Posterior vena cava (tissue), 2 donors: ENCODE measurements around the gene PIERCE2. TPM values are rescaled to one million over a fixed set of nuclear protein-coding genes. Genes with fewer than 3 reads are reported as not detected.
"Not testable (repeated sequence)": the region's sequence is repeated elsewhere in the genome, so short reads cannot be mapped to it uniquely, and the experiment has no call there.

Experiments used
- DNase-seq: peaks from one replicate; pipeline ENCODE4 v3.0.0-alpha.2; 2020; ENCODE audit warnings: low spot score
- intact Hi-C, 2 donors: fragments of 100-400 bp; cut with DNase I; formaldehyde crosslinking; loops; one replicate each; pipeline versions ENCODE4 v1.14.1 to v1.14.2; 2022 to 2023
- long read RNA-seq, 2 donors: library from polyadenylated mRNA; unstranded; transcript quantifications; one replicate each; pipeline ENCODE4 v2.0.0, GENCODE V29; 2020 to 2021
- total RNA-seq, 2 donors: library from RNA; stranded (reverse); fragmentation: NEBNext Ultra II Directional; extraction: Animal tissue kit (Norgen Biotek cat#: 25700); gene quantifications; one replicate each; pipeline ENCODE4 v1.2.1, GENCODE V29; 2021
- donor health status: DM: yes; HTN: yes; CAD: no.
- donor health status: DM: yes; HTN: yes; CAD: no.

PIERCE2 gene
- 1 to 10 TPM; 1.4 to 1.8 TPM for total RNA-seq
- long read RNA-seq, donor 1, partial matches to known transcripts, result 0 of 1 reads
- long read RNA-seq, donor 1, other reads (novel, unspliced or antisense), result 0 of 1 reads
- long read RNA-seq, donor 2, result 0 reads

- intact Hi-C loops, result no loop called here
- DNase-seq, result peak; percentile 97
These were observed at the start of gene PIERCE2, which contains the start of gene CCPG1 for GRCh38 chr15:55408012-55408928. PIERCE2 (plus strand) TSS chr15:55408495; CDS start chr15:55408769, 274 bp downstream. CCPG1 (minus strand) TSS chr15:55408359; CDS start chr15:55389424, 18,935 bp downstream.

- intact Hi-C loops, result loop anchor here in 1 of 2 donors (5.0 kb wide), 1 partner anchor 87 kb away; no protein-coding TSS in a partner anchor
- no peak for DNase-seq
These were observed 48.0 kb upstream of the PIERCE2 start for GRCh38 chr15:55360256-55360655.

- intact Hi-C loops, result loop anchor here in 1 of 2 donors (5.0 kb wide), 1 partner anchor 86 kb away; no protein-coding TSS in a partner anchor
- DNase-seq, result no peak
These were observed 47.2 kb upstream of the PIERCE2 start for GRCh38 chr15:55361048-55361447.

GRCh38 chr15:55362641-55363040 is 45.7 kb upstream of the PIERCE2 start:
- intact Hi-C loops, result loop anchor here in 1 of 2 donors (5.0 kb wide), 1 partner anchor 85 kb away; no protein-coding TSS in a partner anchor
- no peak for DNase-seq

GRCh38 chr15:55366981-55367380 is 41.3 kb upstream of the PIERCE2 start:
- intact Hi-C loops, result no loop called here
- DNase-seq, result no peak

GRCh38 chr15:55372701-55373440 is 35.4 kb upstream of the PIERCE2 start:
- no peak for DNase-seq
- intact Hi-C loops, result no loop called here

GRCh38 chr15:55379095-55379494 is 29.2 kb upstream of the PIERCE2 start:
- intact Hi-C loops, result no loop called here
- no peak for DNase-seq

GRCh38 chr15:55381595-55381994 is 26.7 kb upstream of the PIERCE2 start:
- DNase-seq, result no peak
- intact Hi-C loops, result no loop called here

- no peak for DNase-seq
- intact Hi-C loops, result no loop called here
These were observed 24.6 kb upstream of the PIERCE2 start for GRCh38 chr15:55383687-55384086.

- DNase-seq, result no peak
- intact Hi-C loops, result no loop called here
These were observed 21.3 kb upstream of the PIERCE2 start for GRCh38 chr15:55387027-55387426.

- no peak for DNase-seq
- intact Hi-C loops, result no loop called here
These were observed 19.1 kb upstream of the PIERCE2 start for GRCh38 chr15:55389264-55389607.

GRCh38 chr15:55394694-55395093 is 13.6 kb upstream of the PIERCE2 start:
- intact Hi-C loops, result no loop called here
- DNase-seq, result no peak

- no peak for DNase-seq
- intact Hi-C loops, result no loop called here
These were observed 10.1 kb upstream of the PIERCE2 start for GRCh38 chr15:55398243-55398642.

GRCh38 chr15:55400050-55400449 is 8.2 kb upstream of the PIERCE2 start:
- DNase-seq, intact Hi-C loops: not testable (repeated sequence)

GRCh38 chr15:55401786-55402246 is 6.5 kb upstream of the PIERCE2 start:
- intact Hi-C loops, result no loop called here
- DNase-seq, result no peak

GRCh38 chr15:55402707-55403106 is 5.6 kb upstream of the PIERCE2 start:
- no peak for DNase-seq
- intact Hi-C loops, result no loop called here

- no peak for DNase-seq
- intact Hi-C loops, result no loop called here
These were observed 4.8 kb upstream of the PIERCE2 start for GRCh38 chr15:55403531-55403930.

- intact Hi-C loops, result no loop called here
- DNase-seq, result no peak
These were observed 740 bp upstream of the PIERCE2 start for GRCh38 chr15:55407498-55408011.

- intact Hi-C loops, DNase-seq: not testable (repeated sequence)
These were observed 681 bp downstream of the PIERCE2 start for GRCh38 chr15:55408976-55409375.

- DNase-seq, intact Hi-C loops: not testable (repeated sequence)
These were observed 9.4 kb downstream of the PIERCE2 start for GRCh38 chr15:55417678-55418077.
